GM13976 (cell line): ENCODE data around the gene SLC17A9.

Experiments used
- DNase-seq: peaks from one replicate; pipeline ENCODE4 v3.0.0; 2012; ENCODE audit warnings: low spot score
- CTCF ChIP-seq: IDR thresholded peaks from 2 replicates; pipeline ENCODE4 v1.5.1; 2012; ENCODE audit warnings: borderline replicate concordance, mild to moderate bottlenecking; ENCODE audit not compliant: insufficient read depth; ENCODE audit errors: extremely low read depth, missing control alignments, control extremely low read depth
- in situ Hi-C: fragments of 300-500 bp; cut with MboI; formaldehyde crosslinking; loops from one replicate; pipeline ENCODE4 v1.12.0; 2022; ENCODE audit warnings: low sequenced_read_pairs, mixed read lengths, inconsistent platforms; ENCODE audit not compliant: unreplicated experiment

Gene SLC17A9

GRCh38 chr20:62969939-62970306 lies 17.4 kb downstream of the SLC17A9 start:
- TF ChIP-seq CTCF = no peak
- in situ Hi-C loops = no loop called here
- DNase-seq = no peak

- TF ChIP-seq CTCF = no peak
- in situ Hi-C loops = no loop called here
These were observed 18.1 kb downstream of the SLC17A9 start for GRCh38 chr20:62970307-62971210.

GRCh38 chr20:62971211-62971949 lies 18.9 kb downstream of the SLC17A9 start:
- no peak for TF ChIP-seq CTCF
- no peak for DNase-seq
- in situ Hi-C loops = no loop called here

More at GRCh38 chr20:62970307-62971210, 18.1 kb downstream of the SLC17A9 start:
- DNase-seq = no peak

- in situ Hi-C loops = no loop called here
- DNase-seq = peak; percentile 96
- TF ChIP-seq CTCF = peak; percentile 98
These were observed 19.7 kb downstream of the SLC17A9 start for GRCh38 chr20:62971950-62972844.

- in situ Hi-C loops = no loop called here
These were observed 20.6 kb downstream of the SLC17A9 start for GRCh38 chr20:62972845-62973745.

More at GRCh38 chr20:62972845-62973745, 20.6 kb downstream of the SLC17A9 start:
- DNase-seq = no peak
- no peak for TF ChIP-seq CTCF
